A673 (cell line): ENCODE data around the gene ACOT12.

ENCODE experiments used
- CTCF ChIP-seq: fragments of 300-800, 200-600 bp; sonication (generic); conservative IDR thresholded peaks from 2 replicates; pipeline ENCODE4 v1.5.1; 2017; ENCODE audit warnings: low read depth, mild to moderate bottlenecking, antibody characterized with exemption, low read length, moderate library complexity, mixed read lengths
- EZH2 ChIP-seq: fragments of 200-600 bp; sonication (generic); IDR thresholded peaks from 2 replicates; pipeline ENCODE4 v1.6.1; 2017; ENCODE audit warnings: borderline replicate concordance, low read depth, mild to moderate bottlenecking, mixed read lengths, antibody characterized with exemption, low read length; ENCODE audit not compliant: poor library complexity, severe bottlenecking

DNA sequence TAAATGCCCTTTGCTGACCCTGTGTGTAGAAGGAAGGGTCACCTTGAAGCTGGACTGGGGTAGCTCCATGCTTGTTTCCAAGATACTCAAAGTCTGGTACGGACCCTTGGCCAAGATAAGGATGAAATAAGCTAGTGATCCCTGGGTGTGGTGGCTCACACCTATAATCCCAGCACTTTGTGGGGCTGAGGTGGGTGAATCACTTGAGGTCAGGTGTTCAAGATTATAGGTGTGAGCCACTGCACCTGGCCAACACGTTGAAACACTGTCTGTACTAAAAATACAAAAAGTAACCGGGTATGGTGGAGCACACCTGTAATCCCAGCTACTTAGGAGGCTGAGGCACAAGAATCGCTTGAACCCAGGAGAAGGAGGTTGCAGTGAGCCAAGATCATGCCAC is 33.3 kb downstream of the ACOT12 start:
- no peak for TF ChIP-seq CTCF
- TF ChIP-seq EZH2, result no peak
